Transverse colon (tissue), 3 donors: Measurements from ENCODE around the gene HTRA1.

Source experiments
- POLR2A ChIP-seq: fragments of 450-650 bp; IDR thresholded peaks from one replicate; pipeline ENCODE4 v1.6.1; 2016; ENCODE audit warnings: antibody characterized with exemption, mild to moderate bottlenecking, moderate library complexity
- TF ChIP-seq, protein P1 (sequence below), 5 experiments: fragments of 200-600 bp in 3 of 5; fragments of 450-650 bp in 2 of 5; sonication (generic) in 3 of 5; IDR thresholded peaks; 1 replicate in 2 of 5; 2 replicates in 3 of 5; pipeline ENCODE4 v1.5.1; 2016 to 2017; ENCODE audit warnings: antibody characterized with exemption in 5 of 5, inconsistent platforms in 3 of 5, mild to moderate bottlenecking in 2 of 5, moderate library complexity in 1 of 5

GRCh38 chr10:122555442-122555841, 94.1 kb downstream of the HTRA1 start:
- TF ChIP-seq, protein P1, sequence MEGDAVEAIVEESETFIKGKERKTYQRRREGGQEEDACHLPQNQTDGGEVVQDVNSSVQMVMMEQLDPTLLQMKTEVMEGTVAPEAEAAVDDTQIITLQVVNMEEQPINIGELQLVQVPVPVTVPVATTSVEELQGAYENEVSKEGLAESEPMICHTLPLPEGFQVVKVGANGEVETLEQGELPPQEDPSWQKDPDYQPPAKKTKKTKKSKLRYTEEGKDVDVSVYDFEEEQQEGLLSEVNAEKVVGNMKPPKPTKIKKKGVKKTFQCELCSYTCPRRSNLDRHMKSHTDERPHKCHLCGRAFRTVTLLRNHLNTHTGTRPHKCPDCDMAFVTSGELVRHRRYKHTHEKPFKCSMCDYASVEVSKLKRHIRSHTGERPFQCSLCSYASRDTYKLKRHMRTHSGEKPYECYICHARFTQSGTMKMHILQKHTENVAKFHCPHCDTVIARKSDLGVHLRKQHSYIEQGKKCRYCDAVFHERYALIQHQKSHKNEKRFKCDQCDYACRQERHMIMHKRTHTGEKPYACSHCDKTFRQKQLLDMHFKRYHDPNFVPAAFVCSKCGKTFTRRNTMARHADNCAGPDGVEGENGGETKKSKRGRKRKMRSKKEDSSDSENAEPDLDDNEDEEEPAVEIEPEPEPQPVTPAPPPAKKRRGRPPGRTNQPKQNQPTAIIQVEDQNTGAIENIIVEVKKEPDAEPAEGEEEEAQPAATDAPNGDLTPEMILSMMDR (IDR thresholded peaks at IDR 0.05), result no peak
- no peak for TF ChIP-seq POLR2A
